RPMI8226 (cell line): ENCODE results near the gene SLC2A5.
A peak's percentile ranks its signal among the peaks of the same experiment; 100 is the strongest.
"Not testable (repeated sequence)": the region's sequence is repeated elsewhere in the genome, so short reads cannot be mapped to it uniquely, and the experiment has no call there.

Experiments used
- DNase-seq: peaks from one replicate; pipeline ENCODE4 v3.0.0-alpha.2; 2015

SLC2A5 gene

GRCh38 chr1:9001534-9002214 lies 67.8 kb downstream of the SLC2A5 start:
- not testable (repeated sequence) for DNase-seq

DNA sequence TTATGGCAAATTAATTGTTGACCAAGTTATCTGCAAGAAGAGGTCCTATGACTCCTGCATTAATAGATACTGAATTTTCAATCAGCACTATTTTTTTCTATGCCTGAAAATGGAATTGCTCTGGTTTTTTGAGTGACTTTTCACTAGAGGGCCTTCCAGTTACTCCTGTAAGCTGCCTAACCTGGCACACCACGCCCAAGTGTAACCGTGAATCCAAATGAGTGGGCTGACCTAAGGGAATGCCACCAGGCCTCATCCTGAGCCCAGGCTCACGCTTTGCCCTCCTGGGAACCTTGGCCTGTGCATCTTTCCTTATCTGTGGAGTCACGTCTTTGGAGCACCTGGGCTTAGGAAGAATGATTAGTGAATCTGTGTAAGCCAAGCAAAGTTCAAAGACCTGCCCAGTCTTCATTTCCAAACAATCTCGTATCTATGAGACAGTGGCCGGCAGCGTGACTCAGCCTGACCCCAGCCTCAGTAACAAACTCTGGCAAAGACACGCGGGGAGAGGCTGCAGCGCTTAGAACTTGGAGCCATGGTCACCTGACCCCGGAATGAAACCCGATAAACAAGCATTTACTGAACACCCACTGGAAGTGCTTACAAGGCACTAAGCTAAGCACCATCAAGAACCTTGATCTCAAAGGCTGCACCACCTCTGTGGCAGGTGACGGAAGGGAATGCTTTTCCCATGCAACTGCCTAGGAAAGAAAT lies 75.3 kb downstream of the SLC2A5 start:
- DNase-seq, result not testable (repeated sequence)

GRCh38 chr1:8992936-8993687 lies 76.3 kb downstream of the SLC2A5 start:
- no peak for DNase-seq

DNA sequence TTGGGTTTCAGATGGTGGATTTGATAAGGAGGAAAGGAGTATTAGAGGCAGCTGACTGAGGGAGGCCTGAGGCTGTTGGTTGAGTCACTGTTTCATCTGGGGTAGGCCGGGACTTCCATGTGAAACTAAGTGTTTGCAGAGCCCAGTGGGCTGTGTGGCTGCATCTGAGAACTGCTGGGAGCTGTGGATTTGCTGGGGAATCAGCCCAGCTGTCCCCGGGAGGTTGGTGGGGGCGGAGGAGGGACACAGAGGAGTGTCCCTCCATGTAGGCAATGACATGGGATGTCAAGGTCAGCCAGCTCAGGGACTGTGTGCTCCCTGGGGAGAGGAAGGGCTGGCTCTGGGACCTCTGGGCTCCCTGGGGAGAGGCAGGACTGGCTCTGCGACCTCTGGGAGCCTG lies 79.6 kb downstream of the SLC2A5 start:
- no peak for DNase-seq

DNA sequence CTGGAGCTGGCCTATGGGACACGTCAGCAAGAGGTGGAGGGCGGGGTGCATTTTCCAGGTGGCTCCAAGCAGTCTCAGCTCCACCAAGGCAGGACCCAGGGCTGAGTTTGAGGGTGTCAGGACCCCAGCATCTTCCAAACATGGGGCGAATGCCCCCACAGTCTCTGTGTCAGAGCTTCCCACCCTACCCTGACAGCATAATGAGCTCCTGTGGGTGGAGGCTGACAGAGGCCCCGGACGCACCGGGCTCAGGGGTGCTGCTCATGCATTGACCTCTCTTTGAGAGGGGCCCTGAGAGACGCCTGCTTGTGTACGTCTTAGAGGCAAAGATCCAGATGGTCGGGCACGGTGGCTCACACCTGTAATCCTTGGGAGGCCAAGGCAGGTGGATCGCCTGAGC lies 80.4 kb downstream of the SLC2A5 start:
- DNase-seq, result no peak

DNA sequence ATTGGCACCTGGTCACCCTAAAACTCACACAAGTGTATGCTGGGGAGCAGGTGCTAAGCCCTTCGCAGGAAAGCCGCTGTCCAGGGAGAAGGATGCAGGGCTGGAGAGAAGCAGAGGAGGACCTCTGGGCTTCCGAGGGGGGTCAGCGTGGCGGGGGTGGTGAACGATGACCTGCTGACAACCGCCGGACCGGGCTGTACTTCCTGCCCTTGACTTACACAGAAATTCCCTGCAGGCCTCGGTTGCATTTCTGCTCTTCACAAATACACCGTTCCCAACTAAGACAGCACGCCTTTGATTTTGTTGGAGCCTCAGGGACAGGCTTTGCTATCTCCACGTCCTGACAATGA lies 80.8 kb downstream of the SLC2A5 start:
- no peak for DNase-seq

GRCh38 chr1:8987881-8988617 lies 81.4 kb downstream of the SLC2A5 start:
- DNase-seq, result peak; percentile 59

- no peak for DNase-seq
These were observed 82.6 kb downstream of the SLC2A5 start for GRCh38 chr1:8986814-8987190.

DNA sequence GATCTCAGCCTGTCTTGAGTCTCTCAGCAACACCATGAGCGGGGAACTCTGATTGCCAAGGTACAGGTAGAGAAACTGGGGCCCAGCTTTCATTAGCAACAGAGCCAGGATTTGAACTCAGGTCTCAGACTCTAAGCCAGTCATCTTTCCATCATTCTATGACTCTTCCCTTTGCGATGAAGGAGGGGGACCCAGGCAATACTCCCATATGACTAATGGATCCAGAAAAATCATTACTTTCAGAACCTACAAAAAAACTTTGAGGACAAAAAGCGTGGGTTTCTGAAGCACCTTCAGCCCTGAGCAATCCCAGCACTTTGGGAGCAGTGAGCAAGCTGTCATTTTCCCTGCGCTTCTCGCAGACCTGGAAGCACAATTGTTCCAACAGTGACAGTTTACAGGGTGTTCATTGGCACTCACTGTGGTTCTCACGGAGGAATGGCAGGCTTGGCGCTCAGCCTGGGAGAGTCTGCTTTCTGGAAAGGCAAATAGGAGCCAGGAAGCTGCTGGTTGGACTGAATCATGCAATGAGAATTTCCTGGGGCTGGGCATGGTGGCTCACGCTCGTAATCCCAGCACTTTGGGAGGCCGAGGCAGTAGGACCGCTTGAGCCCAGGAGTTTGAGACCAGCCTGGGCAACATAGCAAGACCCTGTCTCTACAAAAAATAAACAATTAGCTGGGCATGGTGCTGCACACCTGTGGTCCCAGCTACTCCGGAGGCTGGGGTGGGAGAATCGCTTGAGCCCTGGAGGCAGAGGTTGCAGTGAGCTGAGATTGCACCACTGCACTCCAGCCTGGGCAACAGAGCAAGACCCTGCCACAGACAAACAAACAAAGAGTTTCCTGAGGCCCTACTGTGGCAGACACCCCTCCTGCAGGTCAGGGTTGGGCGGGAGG lies 83.3 kb downstream of the SLC2A5 start:
- no peak for DNase-seq
